ENCODE measurements around the gene NPRL2. TPM values are rescaled to one million over a fixed set of nuclear protein-coding genes. Genes with fewer than 3 reads are reported as not detected.

The NPRL2 gene
- total and polyA plus RNA-seq, 9 of the 15 experiments (the other 6 are each of a cell fraction or from before 2014, with no cell fraction given), result 17.4 to 40.4 (median 24.4) TPM

DNA sequence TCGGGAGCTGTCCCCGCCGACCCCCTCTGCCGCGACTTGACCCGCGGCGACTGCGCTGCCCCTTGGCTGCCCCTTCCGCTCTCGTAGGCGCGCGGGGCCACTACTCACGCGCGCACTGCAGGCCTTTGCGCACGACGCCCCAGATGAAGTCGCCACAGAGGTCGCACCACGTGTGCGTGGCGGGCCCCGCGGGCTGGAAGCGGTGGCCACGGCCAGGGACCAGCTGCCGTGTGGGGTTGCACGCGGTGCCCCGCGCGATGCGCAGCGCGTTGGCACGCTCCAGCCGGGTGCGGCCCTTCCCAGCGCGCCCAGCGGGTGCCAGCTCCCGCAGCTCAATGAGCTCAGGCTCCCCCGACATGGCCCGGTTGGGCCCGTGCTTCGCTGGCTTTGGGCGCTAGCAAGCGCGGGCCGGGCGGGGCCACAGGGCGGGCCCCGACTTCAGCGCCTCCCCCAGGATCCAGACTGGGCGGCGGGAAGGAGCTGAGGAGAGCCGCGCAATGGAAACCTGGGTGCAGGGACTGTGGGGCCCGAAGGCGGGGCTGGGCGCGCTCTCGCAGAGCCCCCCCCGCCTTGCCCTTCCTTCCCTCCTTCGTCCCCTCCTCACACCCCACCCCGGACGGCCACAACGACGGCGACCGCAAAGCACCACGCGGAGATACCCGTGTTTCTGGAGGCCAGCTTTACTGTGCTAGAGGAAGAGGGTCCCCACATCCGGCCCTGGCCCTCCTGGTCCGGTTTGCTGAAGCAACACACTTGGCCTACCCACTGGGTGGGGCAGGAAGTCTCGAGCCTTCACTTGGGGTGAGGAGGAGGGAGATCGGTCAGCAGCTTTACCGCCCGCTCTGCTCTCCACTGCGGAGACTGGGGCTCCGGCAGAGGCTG lies 9.9 kb downstream of the NPRL2 start, which contains the start of gene RASSF1 (continued):
- TF ChIP-seq CHD7 (IDR thresholded peaks at IDR 0.05; ENCODE audit: low read depth, low read length) (no peak), ZNF41 (CRISPR knock-in tag; conservative IDR thresholded peaks at IDR 0.05) (no peak), NFRKB (IDR thresholded peaks at IDR 0.05; ENCODE audit: low read depth) (no peak), POLR2A (conservative IDR thresholded peaks at IDR 0.05) (peak; percentile 69), TEAD4 (IDR thresholded peaks at IDR 0.05; ENCODE audit: low read length) (no peak), TEAD4 (CRISPR knock-in tag; IDR thresholded peaks at IDR 0.05; ENCODE audit: borderline replicate concordance) (no peak), JUNB (CRISPR knock-in tag; conservative IDR thresholded peaks at IDR 0.05) (no peak), ZBTB17 (CRISPR knock-in tag; IDR thresholded peaks at IDR 0.05) (peak; percentile 94), CC2D1A (IDR thresholded peaks at IDR 0.05) (no peak), NFIX (CRISPR knock-in tag; IDR thresholded peaks at IDR 0.05; ENCODE audit: low read depth) (no peak), HNRNPL (IDR thresholded peaks at IDR 0.05; ENCODE audit: low read depth, low read length) (0 out of 2 replicates have a peak, but pooled peaks have one; percentile 22), ZNF165 (CRISPR knock-in tag; IDR thresholded peaks at IDR 0.05; ENCODE audit: borderline replicate concordance) (no peak)
- TF ChIP-seq, protein P1, sequence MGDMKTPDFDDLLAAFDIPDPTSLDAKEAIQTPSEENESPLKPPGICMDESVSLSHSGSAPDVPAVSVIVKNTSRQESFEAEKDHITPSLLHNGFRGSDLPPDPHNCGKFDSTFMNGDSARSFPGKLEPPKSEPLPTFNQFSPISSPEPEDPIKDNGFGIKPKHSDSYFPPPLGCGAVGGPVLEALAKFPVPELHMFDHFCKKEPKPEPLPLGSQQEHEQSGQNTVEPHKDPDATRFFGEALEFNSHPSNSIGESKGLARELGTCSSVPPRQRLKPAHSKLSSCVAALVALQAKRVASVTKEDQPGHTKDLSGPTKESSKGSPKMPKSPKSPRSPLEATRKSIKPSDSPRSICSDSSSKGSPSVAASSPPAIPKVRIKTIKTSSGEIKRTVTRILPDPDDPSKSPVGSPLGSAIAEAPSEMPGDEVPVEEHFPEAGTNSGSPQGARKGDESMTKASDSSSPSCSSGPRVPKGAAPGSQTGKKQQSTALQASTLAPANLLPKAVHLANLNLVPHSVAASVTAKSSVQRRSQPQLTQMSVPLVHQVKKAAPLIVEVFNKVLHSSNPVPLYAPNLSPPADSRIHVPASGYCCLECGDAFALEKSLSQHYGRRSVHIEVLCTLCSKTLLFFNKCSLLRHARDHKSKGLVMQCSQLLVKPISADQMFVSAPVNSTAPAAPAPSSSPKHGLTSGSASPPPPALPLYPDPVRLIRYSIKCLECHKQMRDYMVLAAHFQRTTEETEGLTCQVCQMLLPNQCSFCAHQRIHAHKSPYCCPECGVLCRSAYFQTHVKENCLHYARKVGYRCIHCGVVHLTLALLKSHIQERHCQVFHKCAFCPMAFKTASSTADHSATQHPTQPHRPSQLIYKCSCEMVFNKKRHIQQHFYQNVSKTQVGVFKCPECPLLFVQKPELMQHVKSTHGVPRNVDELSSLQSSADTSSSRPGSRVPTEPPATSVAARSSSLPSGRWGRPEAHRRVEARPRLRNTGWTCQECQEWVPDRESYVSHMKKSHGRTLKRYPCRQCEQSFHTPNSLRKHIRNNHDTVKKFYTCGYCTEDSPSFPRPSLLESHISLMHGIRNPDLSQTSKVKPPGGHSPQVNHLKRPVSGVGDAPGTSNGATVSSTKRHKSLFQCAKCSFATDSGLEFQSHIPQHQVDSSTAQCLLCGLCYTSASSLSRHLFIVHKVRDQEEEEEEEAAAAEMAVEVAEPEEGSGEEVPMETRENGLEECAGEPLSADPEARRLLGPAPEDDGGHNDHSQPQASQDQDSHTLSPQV (IDR thresholded peaks at IDR 0.05), result 0 out of 2 replicates have a peak, but pooled peaks have one; percentile 52

Measured in K562 (cell line).